Endometrial microvascular endothelial cells (primary cell): ENCODE results near the gene TOM1L1. TPM values are rescaled to one million over a fixed set of nuclear protein-coding genes. Genes with fewer than 3 reads are reported as not detected.

Experiments used
- in situ Hi-C: cut with HindIII; loops from 2 replicates; pipeline ENCODE4 v1.10.0; 2017; ENCODE audit warnings: low sequenced_read_pairs, low pct_unique_long_range_greater_than_20kb; ENCODE audit errors: inconsistent ontology term
- total RNA-seq: library from RNA; depleted of rRNA; stranded (reverse); fragments of >200 nt; gene quantifications from one replicate; pipeline ENCODE4 v1.2.3, GENCODE V29; 2015; ENCODE audit errors: inconsistent ontology term

The TOM1L1 gene
- total RNA-seq, 1 donor from 2014 or later = 22.8 TPM

DNA sequence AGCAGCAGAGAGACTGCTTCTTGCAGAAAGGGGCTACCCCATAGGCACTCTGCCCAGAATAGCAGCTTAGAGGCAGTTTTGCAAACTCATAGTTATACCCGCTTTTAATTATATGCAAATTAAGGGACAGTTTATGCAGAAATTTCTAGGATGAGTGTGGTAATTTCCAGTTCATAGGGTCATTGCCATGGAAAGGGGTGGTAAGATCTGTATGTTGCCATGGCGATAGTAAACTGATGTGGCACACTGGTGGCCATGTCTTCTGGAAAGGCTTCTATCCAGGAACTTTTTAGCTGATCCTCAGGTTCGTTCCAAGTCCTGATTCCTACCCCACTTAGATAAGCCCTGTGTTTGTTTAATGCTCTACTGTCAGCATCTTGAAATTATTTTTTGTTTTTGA lies 74.1 kb downstream of the TOM1L1 start:
- in situ Hi-C loops = no loop called here

DNA sequence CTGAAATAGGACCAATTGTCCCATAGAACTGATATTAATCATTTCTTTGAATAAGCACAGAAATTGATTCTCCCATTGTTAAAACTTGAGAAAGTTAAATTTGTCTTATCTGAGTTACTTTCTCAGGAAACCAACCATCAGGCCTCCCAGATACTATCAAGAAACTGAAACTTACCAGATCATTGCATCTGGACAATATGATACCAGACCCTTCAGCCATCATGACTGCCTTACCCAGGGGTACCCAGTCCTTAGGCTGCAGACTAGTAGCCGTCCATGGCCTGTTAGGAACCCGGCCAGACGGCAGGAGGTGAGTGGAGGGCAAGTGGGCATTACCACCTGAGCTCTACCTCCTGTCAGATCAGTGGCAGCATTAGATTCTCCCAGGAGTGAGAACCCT lies 75.7 kb downstream of the TOM1L1 start:
- in situ Hi-C loops = no loop called here

DNA sequence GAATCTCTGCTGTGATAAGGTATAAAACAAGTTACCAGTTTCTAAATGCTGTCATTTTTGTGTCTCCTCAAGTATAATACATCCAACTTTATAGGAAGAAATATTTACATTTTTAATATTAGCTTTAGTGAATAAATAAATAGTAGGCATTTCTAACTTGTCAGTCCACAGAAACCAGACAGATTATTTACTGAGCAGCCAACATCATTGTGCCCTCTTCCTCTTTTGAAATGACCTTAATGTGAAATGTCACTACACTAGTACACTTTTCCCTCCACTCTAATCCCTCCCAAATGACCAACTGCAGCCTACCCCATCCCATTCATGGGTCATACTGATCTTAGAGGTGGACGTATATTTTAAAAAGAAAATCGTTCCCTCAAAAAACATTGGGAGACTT lies 77.1 kb downstream of the TOM1L1 start:
- in situ Hi-C loops = no loop called here

DNA sequence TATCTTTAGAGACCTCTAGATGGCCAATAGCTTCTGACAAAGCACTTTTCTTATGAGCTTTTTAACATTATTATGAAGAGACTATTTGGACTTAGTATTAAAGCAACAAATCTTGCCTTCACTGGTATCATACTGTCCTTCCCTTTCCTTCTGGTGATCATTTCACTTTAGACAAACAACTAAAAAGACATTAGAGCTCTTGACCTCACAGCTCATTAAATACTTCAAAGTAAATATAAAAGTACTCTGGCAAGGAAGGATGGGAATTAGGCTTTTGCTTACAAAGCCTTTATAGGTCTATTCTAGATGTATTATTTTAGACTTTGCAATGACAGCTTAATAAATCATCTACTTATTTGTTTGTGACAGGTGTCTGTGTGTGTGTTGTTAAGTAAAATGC lies 79.0 kb downstream of the TOM1L1 start:
- in situ Hi-C loops = no loop called here

DNA sequence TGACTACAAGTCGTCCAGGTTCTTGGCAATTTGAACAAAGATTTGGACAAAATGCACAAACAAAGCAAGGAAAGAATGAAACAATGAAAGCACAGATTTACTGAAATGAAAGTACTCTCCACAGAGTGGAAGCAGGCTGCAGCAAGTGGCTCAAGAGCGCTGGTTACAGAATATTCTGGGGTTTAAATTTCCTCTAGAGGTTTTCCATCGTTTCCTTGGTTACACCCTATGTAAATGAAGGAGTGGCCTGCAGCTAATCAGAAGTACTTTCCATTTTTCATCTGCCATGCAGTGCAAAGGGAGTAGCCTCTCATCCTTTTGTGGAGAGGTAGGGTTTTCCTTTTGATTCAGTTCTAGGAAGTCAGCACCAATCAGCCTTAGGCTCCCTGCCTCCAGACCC lies 79.7 kb downstream of the TOM1L1 start:
- in situ Hi-C loops = no loop called here

DNA sequence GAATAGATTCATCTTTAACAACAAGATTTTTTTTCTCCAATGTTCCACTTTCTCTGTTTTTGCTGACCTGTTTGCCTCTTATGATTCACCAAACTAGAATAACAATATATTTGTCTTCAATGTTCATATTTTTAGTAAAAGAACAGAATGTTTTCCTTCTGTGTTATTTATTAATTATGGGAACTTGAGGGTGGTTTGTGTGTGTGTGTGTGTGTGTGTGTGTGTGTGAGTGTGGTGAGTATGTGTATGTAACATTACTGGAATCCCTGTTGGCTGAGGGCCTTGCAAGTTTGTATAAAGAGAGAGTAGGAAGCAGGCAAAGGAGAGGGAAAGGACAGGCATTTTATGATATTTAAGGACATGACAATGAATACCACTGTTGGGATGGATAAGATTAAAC lies 81.7 kb downstream of the TOM1L1 start:
- in situ Hi-C loops = no loop called here

DNA sequence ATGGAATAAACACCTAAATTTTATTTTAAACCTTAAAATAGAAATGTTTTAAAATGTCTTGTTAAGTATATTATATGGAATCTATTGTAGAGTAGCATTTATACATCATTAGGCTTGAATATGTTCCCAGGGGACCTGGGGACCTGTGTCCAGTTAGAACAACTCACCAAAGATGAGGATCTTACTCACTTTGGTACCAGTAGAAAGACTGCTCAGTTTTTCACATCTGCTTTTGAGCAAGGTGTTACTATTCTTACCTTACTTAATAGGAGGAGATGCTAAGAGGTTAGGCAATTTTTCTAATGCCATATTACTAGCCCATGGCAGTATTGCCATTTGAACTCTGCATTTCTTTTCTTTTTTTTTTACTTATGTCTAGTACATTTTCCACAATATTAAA lies 82.6 kb downstream of the TOM1L1 start:
- in situ Hi-C loops = no loop called here

DNA sequence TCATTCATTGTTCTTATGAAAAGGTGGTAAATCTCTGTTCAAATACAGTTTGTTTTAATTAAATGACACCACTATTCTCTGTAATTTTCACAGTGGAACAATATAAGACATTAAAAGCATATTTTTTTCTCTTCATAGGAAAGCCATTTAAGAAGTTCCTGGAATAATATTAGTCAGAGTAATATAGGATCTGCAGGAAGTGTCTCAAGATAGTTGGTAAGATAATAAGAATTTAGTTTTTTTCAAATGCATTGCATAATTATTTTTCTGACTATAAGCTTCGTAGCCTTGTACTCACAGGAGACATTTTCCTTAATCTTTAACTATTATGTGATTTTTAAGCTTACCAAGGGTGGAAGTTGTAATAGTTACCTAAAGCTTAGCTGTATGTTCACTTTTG lies 84.8 kb downstream of the TOM1L1 start:
- in situ Hi-C loops = no loop called here

DNA sequence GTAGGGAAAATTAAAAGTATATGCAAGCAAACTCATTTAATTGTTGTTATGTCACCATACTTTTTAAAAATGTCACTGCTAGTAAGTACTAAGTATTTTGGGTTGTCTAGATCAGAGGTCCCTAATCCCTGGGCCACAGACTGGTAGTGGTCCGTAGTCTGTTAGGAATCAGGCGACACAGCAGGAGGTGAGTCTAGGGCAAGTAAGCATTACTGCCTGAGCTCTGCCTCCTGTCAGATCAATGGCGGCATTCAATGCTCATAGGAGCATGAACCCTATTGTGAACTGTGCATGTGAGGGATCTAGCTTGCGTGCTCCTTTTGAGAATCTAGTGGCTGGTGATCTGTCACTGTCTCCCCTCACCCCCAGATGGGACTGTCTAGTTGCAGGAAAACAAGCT lies 89.5 kb downstream of the TOM1L1 start:
- in situ Hi-C loops = no loop called here

DNA sequence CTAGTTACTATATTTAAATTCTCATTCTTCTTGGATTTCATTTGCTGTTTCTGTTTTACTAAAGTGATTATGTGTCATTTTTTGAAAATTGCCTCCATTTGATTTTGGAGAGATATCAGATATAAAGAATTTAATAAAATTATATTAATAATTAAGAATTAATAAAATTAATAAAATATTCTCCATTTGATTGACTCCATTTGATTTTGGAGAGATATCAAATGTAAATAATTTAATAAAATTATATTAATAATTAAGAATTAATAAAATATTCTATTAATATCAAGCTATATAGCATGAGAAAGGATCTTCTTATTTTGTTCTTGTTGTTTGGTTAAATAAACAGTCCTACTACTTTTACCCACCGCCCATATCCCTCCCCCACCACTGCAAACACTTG lies 90.9 kb downstream of the TOM1L1 start:
- in situ Hi-C loops = no loop called here

DNA sequence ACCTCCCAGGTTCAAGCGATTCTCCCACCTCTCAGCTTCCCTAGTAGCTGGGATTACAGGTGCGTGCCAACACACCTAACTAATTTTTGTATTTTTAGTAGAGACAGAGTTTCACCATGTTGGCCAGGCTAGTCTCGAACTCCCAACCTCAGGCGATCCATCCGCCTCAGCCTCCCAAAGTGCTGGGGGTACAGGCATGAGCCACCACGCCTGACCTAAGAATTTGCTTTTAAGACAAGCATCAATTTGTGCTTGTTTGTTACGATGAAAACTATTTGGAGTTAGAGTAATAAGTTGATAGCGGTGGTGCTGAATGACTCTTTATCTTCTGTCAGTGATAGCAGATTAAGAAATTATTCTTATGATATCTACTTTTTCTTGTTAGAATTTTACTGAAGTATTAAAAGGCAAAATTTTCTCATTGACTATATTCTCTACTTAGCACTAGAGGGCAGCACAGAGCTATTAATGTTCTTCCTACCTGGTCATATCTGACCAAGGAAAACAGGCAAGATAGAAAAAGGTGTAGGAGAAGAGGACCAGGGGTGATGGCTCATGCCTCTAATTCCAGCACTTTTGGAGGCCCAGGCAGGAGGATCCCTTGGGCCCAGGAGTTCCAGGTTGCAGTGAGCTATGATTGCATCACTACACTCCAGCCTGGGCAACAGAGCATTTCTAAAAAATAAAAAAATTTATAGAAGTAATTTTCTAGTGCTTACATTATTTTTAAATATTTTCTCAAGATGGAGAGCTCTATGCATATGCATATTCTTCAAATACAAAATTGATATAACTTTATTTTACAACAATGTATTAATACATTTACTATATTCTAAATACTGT lies 92.4 kb downstream of the TOM1L1 start:
- in situ Hi-C loops = no loop called here

DNA sequence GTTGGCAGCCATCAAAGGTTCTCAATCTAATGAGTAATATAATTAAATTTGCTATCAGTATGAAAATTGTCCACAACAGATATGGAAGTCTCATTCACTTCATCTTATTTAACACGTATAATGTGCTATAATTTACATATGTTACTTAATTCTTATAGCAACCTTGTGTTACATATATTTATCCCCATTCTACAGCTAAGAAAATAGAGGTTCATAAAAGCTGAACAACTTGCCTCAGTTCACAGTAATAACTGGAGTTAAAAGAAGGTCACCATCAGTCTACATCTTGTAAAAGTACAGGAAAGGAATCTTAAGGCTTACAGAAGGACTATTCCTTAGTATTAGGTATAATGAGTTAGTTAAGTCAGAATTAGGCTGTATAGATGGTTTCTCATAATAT lies 95.8 kb downstream of the TOM1L1 start:
- in situ Hi-C loops = no loop called here

DNA sequence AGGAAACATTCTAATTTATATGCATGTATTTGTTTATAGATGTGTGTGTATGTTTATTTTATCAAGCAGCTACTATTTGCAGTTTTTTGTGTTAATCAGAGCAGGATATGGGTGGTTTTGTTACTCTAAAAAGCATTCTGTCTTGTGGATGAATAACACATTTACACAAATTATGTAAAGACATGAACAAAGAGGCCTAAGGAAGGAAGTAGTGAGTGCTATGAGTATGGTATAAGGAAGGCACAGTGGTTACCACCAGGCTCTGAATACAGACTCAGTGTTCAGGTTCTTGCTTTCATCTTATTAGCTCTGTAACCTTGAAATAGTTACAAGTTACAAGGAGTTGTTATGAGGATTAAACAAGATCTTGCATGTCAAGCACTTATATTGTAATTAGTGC lies 101.8 kb downstream of the TOM1L1 start:
- in situ Hi-C loops = no loop called here

DNA sequence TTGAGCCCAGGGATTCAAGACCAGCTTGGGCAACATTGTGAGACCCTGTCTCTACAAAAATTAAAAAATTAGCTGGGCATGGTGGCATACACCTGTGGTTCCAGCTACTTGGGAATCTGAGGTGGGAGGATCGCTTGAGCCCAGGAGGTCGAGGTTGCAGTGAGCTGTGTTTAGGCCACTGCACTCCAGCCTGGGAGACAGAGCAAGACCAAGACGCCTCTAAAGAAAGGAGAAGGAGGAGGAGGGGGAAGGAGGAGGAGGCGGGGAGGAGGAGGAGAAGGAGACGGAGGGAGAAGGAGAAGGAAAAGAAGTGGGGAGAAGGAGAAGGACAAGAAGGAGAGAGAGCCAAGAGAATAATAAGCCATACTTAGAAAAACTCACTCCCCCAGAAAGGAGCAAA lies 103.8 kb downstream of the TOM1L1 start:
- in situ Hi-C loops = no loop called here

DNA sequence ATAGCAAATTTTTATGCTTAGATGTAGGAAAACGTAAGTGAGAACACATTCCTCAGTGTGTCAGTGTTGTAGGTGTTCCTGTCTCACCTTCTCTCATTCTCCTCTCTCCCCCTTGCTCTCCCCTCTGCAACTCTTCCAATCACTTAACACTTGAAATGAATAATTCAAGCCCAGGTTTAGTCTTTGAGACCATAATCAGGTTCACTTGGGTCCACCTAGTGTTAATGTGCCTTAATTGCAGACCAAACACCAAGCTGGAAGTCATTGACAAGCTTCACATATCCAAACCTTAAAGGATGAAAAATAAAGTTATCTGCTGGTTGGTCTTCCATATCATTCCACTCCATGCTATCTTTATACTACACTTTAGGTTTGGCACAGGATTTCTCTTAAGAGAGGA lies 104.9 kb downstream of the TOM1L1 start:
- in situ Hi-C loops = no loop called here

Other genes starting within 250 kb of the TOM1L1 start
- 78.9 TPM for gene COX11, start 67.8 kb downstream of the TOM1L1 start, total RNA-seq
- 7.6 TPM for gene STXBP4, start 67.9 kb downstream of the TOM1L1 start, total RNA-seq